Stomach (tissue), 4 donors: ENCODE results near the gene ADAM22.

Source experiments
- POLR2A ChIP-seq, 4 donors: fragments of 450-650 bp; IDR thresholded peaks; one replicate each; pipeline ENCODE4 v1.6.1; 2016; ENCODE audit warnings: antibody characterized with exemption in 4 of 4, control low read depth in 2 of 4, mild to moderate bottlenecking in 1 of 4, moderate library complexity in 1 of 4
- POLR2AphosphoS5 ChIP-seq, 3 donors: sonication (generic); formaldehyde crosslinking; IDR thresholded peaks; one replicate each; pipeline ENCODE4 v1.6.1; 2016; ENCODE audit warnings: antibody characterized with exemption in 3 of 3

GRCh38 chr7:87999261-87999660 lies 65.2 kb downstream of the ADAM22 start:
- TF ChIP-seq POLR2A (IDR thresholded peaks at IDR 0.05) (no peak), POLR2AphosphoS5 (IDR thresholded peaks at IDR 0.05) (no peak)
